Transverse colon (tissue), 3 donors: ENCODE data around the gene ITGA3.

Source experiments
- EP300 ChIP-seq: sonication (generic); formaldehyde crosslinking; IDR thresholded peaks from one replicate; pipeline ENCODE4 v1.6.1; 2017; ENCODE audit warnings: antibody characterized with exemption, low read depth
- POLR2A ChIP-seq: fragments of 450-650 bp; IDR thresholded peaks from one replicate; pipeline ENCODE4 v1.6.1; 2016; ENCODE audit warnings: antibody characterized with exemption, mild to moderate bottlenecking, moderate library complexity
- TF ChIP-seq, protein P1 (sequence below), 5 experiments: fragments of 200-600 bp in 3 of 5; fragments of 450-650 bp in 2 of 5; sonication (generic) in 3 of 5; IDR thresholded peaks; 1 replicate in 2 of 5; 2 replicates in 3 of 5; pipeline ENCODE4 v1.5.1; 2016 to 2017; ENCODE audit warnings: antibody characterized with exemption in 5 of 5, inconsistent platforms in 3 of 5, mild to moderate bottlenecking in 2 of 5, moderate library complexity in 1 of 5

DNA sequence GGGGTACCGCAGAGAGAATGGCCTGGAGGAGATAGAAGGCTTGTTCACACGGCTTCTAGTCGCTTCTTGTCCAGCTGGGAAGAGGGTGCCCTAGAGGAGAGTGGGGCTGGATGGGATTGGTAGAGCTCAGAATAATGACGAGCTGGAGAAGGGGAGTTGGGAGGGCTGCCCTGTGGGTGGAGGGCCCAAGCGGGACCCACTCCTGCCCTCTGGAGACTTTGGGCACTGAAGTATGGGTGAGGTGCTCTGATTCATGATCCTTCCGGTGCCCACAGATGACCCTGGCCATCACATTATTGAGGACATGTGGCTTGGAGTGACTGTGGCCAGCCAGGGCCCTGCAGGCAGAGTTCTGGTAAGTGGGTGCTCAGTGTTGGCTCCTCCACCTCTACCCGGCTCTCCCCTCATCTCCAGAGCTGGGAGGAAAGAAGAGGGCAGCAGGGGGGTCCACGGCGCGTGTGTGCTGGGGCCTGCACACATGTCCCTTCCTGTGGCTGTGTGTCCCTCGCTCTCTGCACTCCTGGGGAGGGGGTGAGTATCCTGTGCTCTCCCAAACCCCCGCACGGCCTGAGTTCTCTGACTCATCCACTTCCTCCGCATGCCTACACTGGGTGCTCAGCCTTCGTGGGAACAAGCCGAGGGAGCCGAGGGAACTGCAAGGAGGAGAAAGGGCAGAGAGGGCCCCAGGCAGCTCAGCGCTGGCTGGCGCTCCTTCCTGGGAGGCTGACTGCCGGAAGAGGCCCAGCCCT is 8.5 kb downstream of the ITGA3 start:
- TF ChIP-seq, protein P1, sequence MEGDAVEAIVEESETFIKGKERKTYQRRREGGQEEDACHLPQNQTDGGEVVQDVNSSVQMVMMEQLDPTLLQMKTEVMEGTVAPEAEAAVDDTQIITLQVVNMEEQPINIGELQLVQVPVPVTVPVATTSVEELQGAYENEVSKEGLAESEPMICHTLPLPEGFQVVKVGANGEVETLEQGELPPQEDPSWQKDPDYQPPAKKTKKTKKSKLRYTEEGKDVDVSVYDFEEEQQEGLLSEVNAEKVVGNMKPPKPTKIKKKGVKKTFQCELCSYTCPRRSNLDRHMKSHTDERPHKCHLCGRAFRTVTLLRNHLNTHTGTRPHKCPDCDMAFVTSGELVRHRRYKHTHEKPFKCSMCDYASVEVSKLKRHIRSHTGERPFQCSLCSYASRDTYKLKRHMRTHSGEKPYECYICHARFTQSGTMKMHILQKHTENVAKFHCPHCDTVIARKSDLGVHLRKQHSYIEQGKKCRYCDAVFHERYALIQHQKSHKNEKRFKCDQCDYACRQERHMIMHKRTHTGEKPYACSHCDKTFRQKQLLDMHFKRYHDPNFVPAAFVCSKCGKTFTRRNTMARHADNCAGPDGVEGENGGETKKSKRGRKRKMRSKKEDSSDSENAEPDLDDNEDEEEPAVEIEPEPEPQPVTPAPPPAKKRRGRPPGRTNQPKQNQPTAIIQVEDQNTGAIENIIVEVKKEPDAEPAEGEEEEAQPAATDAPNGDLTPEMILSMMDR (IDR thresholded peaks at IDR 0.05), result no peak
- TF ChIP-seq EP300, result no peak
- no peak for TF ChIP-seq POLR2A
